GM21515 (cell line): Measurements from ENCODE around the gene CAD.

Experiments
- ATAC-seq: cut with Tn5 transposase; IDR thresholded peaks from one replicate; pipeline ENCODE4 v1.9.1; 2021; ENCODE audit not compliant: unreplicated experiment

The CAD gene

DNA sequence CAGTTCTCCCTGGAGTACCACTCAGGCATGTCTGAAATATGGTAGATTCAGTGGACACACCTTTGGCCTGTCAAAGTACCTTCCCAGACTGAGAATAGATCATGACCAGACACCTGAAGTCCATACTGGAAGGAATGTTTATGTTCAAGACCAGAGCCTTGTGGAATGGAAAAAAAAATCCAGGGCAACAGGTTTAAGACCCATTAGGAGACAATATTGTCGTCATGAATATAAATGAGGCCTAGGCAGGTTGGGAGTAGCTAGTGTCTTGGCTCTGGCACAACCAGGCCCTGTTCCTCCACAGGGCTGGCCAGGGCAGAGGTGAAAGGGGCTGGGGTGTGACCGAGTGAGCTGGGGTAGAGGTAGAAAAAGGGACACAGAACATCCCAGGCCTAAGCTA lies 18.5 kb upstream of the CAD start:
- ATAC-seq: no peak

DNA sequence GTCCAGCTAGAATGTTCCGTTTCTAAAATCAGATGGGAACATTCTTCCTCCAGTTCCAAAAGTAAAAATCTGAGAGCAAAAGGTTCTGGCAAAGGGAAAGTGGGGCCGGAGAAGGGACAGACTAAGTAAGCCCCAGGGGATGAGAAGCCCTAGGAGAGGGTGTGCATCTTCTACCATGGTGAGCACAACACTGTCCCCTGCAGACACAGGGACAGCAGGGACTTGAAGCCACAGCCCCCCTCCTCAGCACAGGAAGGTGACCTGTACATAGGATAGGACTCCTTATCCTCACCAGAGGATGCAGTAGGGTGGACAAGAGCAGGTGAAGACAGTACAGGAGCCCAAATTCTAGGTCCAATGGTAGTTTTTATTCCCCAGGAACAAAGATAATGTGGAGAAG lies 17.9 kb upstream of the CAD start:
- no peak for ATAC-seq

DNA sequence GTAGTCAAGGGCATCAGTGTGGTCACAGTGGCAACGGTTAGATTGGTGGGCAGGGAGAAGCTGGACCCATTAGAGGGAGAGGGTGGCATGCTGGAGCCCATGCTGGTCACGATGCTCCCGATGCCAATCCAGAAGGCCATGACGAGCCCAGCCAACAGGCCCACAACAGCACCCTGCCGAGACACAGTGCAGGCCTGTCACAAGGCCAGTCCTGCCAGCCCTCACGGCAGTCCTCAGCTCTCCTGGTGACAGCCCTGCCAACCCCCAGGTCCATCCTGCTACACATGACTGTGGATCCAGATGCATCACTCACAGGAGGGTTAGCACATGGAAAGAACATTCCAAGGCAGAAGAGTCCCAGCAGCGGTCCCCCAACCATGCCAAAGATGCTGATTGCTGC lies 15.5 kb upstream of the CAD start:
- ATAC-seq: no peak

DNA sequence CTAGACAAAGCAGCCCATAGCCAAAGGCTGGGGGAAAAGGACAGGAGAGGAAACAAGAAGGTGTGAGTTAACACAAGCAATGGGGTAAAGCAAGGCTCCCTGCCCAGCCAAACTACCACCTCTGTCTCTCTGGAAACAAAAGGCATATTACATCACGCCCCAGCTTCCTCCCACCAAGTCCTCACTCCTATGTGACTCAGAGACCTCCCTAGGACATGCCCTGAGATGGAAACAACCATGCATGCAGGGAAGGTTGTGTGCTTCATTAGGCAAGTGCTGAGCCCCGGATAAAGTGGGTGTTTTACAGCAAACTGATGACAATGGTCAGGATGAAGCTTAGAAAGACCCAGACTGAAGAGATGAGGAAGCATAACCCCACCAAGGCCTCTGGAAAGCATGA lies 14.3 kb upstream of the CAD start:
- no peak for ATAC-seq

DNA sequence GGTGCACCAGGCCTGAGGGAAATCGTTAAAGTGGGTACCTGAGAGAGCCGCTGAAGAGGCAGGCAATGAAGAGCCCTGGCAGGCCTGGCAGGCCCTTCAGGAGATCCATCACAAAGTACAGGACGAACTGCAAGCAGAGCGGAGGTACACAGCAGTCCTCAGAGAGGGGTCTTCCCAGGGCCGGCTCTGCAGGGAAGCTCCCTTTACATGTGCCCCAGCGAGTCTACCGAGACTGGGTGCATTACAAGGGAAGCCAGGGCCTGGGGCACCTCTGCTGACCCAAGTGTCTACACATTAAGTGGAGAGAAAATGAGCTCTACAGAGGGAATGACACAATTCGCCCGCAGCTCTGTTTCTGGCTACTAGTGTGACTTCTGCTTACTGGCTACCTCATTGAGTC lies 13.4 kb upstream of the CAD start:
- no peak for ATAC-seq

DNA sequence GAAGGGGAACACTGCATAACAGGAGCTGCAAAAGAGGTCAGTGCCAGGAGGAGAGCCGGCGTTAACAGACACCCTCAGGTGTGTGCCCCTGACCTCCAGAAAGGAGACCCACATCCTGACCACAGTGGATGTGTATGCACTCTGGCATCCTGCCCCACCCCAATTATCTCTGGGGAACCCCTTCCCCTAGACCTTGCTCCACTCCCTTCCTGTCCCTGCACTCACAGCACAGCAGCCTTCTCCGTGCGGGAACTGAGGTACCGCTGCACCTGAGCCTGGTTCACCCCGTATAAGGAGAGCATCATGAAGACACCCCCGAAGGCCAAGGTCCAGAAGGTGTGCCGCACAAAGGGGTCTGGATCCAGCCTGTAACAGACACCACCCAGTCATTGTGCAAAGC lies 12.6 kb upstream of the CAD start:
- no peak for ATAC-seq

DNA sequence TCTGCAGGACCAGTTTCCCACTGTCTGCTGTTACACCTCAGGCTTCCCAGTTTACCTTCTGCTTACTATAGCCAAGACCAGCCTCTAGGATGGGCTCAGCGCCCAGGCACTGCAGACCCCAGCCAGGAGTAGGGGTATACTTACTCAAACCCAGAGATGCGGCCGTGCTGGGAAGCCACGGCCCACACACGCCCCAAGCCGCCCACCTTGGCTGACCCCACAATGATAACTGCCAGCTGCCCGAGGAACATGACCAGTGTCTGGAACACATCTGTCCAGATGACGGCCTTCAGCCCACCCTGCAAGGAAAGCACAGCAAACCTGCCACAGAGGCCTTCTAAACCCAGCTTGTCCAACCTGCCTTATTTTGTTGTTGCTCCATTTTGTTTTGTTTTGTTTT lies 12.0 kb upstream of the CAD start:
- no peak for ATAC-seq

DNA sequence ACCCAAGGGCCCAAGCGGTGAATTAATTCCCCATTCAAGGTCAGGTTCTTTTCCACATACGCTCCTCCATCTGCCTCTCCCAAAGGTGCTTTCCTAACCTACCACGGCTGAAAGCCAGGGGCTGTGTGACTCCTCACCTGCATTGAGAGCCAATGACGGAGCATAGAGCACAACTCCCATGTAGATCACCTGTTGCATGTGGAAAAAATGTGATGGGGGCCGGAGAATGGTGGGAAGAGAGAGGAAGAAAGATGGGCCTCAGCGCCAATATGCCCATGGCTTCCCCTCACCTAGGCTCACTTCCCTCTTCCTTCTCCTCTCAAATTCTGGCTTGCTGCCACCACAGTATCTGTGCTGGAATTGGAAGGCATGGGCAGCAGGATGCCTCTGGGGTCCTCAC lies 10.8 kb upstream of the CAD start:
- no peak for ATAC-seq

DNA sequence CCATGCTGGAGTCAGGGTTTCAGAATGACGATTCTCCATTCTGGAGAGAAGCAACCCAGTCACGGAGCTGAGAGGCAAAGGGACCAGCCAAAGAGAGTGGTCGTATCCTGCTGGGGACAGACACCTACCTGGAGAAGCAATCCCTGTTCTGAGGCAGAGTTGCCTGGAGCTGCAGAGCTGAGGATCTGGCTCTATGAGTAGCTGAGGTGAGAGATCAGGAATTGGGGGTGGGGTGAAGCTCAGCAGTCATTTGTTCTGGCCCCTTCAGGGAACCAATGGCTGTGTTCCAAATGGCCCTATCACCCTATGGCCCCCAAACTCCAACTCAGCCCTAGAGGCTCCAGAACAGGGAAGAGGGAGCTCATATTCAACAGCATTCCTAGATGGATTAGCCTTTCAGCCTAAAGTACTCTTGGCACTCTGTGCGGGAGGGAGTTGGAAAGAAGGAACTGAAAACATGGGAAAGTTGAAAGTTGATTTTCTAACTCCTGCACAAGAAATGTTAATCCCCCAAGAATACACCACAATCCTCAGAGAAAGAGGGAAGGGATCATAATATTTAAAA lies 8.6 kb upstream of the CAD start:
- ATAC-seq: no peak

DNA sequence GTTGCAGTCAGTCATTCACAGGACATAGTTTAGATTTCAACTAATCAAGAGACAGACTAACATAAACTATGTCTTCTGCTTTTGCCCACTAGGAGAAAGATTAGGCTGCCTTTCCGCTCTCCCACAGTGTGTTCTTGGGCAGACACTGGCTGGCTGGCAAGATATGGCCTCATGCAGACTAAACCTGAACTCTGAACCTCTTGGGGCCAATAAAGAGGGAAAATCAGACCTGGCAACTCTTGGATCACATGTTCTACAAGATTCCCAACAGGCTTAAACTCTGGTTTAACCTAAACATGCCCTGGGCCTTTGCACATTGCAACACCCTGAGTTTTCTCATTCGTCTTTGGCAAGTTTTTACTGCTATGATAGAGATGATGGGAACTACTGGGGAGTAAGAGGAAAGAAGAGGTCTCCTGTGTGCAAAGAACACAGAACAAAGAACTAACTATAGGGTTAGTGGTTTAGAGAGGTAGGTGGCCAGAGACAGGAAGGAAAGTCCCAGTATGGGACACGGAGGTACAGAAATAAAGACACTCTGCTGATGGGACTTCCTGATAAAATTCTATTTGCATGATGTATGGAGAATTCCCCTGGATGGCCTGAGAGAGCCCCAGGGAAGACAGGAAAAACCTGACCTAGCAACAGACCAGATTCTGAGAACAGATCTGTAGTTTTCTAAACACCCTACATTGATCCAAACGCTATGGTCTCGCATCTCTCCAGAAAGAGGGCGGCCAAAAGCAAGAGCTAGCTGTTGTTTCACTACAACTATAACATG lies 7.4 kb upstream of the CAD start:
- no peak for ATAC-seq

DNA sequence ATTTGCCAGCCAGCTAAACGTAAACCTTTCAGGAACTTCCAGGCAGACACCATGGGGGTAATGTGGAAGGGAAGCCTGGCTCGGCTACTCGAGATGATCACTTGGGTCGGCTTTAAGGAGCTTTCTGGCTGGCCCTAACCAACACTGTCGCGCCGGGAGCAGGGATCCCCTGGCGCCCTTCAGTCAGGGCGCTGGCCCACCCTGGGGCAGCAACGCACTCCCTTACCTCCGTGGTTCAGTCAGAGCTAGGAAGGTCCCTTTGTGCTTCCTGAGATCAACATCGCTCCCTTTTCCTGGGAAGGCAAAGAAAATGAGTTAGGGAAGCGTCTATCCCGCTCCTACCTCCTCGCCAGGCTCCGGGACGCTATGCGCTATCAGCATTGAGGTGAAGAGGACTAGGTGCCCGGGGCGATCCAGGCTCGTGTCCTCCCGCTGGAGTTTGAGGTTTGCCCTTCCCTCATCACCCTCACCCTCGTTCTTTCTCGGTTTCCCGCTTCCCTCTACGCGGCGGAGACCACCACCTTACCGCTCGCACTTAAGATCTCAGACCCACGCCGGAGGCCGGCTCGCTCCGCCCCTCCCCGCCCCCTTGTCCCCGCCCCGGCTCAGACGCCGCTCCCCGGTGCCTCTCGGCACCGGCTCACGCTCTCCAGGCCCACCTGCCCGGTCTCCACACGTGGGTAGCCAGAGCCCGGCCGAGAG lies 5.8 kb upstream of the CAD start:
- no peak for ATAC-seq

DNA sequence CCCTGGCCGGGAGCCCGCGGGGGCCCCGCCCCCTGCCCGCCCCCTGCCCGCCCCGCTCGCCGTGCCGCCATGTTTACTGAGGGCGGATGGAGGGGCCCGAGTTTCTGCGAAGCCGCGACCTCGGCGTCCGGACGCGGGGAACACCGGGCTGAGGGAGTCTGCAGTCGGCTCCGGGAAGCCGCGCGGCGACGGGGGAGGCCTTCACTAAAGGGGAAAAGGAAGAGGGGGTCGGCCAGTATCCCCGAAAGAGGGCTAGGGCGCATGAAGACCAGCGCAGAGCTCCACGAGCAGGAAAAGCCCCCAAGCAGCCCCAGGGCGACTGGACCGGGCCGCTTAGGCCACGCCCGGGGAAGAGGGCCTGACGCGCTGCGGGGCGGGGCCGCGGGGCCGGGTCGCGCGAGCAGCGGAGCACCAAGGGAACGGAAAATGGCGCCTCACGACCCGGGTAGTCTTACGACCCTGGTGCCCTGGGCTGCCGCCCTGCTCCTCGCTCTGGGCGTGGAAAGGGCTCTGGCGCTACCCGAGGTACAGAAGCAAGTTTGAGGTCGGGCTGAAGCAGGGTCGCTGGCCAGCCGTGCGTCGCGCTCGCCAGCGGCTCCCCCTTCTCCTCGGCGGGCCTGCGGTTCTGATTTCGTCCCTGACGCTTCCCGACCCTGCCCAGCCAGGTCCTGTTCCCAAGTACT lies 5.1 kb upstream of the CAD start, which contains the start of the genes ATRAID and SLC5A6:
TSS of gene ATRAID (plus strand) at position 99 of the 683 bp plus-strand sequence. CDS start at position 427, 328 bp downstream.
TSS of gene SLC5A6 (minus strand) at position 326 of the 683 bp plus-strand sequence. CDS start 4,618 bp downstream, outside the sequence.
- ATAC-seq: peak; percentile 75

DNA sequence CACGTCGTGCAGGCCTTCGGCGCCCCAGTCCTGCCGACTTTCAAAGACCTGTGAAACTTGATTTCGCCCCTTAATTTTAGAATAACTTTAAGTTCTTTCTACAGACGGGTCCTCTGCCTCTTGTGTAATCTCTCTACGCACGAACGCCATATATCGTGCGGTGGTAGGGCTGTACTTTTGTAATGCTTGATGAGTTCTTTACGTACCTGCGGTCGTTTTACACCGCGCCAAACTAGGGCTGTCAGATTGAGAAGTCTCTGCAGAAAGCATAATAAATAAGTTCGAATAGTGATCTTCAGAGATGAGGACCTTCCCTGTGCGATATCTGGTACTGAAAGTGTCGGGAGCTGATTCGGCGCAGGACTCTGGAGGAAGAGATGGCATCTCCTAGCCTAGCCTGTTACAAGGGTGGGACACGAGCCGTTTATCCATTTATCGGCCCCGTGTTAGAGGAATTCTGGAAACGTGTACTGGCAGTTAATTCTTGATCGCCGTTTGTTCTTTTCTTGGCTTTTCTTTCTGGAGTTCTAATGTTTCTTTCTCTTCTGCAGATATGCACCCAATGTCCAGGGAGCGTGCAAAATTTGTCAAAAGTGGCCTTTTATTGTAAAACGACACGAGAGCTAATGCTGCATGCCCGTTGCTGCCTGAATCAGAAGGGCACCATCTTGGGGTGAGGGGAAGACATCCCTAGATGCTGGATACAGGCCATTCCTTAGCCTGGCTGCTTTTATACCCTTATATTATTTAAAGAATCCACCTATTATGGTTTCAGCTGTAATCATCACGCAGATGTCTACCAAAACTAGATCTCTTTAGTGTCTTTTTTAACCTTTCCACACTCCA lies 4.3 kb upstream of the CAD start:
- ATAC-seq: peak; percentile 7

DNA sequence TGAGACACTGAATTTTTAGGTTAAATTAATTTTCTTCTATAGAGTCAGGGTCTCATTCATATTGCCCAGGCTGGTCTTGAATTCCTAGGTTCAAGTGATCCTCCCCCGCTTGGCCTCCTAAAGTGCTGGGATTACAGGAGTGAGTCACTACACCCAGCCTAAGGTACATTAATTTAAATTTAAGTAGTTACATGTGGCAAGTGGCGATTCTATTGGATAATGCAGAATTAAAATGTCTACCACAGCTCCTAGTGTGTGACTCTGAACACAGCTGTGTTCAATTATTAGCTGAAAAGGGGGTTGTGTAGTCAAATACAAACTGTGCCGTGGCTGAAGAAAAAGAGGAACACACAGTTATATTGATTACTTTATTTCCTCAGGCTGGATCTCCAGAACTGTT lies 2.2 kb upstream of the CAD start:
- ATAC-seq: no peak

DNA sequence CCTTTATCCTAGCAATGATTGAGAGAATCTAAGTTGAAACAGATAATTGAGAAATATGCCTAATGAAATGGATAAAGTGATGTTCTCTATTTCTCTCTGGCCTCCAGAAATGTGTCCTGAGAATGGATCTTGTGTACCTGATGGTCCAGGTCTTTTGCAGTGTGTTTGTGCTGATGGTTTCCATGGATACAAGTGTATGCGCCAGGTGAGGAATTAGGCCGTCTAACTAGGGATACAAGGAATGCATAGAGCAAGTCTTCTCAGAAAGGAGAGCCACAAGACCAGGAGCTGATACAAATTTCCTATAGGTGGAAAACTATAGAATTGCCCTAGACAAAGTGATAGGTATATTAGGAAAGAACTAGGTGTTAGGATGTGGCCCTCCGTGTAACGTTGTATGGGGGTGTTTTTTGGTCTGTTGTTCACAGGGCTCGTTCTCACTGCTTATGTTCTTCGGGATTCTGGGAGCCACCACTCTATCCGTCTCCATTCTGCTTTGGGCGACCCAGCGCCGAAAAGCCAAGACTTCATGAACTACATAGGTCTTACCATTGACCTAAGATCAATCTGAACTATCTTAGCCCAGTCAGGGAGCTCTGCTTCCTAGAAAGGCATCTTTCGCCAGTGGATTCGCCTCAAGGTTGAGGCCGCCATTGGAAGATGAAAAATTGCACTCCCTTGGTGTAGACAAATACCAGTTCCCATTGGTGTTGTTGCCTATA lies 592 bp upstream of the CAD start:
- ATAC-seq: no peak

DNA sequence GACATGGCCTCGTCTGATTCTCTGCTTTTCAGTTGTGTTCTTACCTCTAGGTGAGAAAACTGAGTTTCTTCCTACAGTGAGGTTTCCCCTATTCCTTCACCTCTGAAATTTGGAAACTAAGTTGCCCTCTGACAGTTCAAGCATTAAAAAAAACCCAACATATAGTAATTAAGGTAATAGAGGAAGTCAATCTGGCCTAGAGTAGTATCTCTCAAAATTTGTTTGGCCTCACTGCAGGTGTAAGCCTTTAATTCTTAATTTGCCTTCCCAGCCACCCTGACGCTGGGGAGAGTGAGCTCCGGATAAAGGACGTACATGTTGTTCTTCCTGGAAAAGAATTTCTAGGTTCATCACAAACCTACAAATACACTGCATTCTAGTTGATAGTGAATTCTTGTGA lies 1.4 kb downstream of the CAD start:
- no peak for ATAC-seq

DNA sequence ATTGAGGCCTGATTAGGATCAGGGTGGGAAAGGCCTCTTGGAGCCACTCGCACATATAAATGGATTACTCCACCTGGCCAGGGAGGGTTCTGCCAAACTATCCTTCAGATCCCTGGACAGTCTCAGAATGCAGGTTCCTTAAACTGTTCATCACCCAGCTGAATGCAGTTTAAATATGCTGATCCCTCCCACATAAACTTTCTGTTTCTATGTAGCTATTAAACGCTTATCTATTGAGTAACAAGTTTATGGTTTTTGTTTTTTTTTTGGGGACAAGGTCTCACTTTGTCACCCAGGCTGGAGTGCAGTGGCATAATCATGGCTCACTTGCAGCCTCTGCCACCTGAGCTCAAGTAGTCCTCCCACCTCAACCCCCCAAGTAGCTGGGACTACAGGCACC lies 1.9 kb downstream of the CAD start:
- no peak for ATAC-seq

DNA sequence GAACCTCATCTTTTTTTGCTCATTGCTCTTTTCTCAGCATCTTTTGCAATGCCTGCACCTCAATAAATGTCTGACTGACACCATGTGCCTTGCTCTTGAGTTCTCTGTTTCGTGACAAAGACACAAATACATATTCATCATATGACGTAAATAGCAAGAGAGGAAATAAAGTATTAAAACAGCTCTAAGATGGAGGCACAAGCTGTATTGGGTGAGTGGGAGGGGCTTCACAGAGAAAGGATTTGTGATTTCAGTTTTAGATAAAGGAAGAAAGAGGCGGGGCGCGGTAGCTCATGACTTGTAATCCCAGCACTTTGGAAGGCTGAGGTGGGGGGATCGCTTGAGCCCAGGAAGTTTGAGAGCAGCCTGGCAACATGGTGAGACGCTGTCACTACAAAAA lies 2.9 kb downstream of the CAD start:
- no peak for ATAC-seq

DNA sequence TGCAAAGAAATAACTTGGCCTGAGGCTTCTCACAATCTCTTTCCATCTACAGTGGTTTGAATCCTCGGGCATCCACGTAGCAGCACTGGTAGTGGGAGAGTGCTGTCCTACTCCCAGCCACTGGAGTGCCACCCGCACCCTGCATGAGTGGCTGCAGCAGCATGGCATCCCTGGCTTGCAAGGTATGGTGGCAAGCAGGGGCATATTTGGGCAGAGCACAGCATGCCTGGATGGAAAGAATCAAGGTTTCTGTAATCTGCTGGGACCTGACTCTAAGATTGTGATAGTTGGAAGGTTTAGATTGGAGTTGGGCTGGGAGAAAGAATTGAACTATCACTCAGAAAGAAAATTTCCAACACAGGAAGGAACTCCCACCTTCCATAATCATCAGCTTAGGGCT lies 4.0 kb downstream of the CAD start:
- ATAC-seq: no peak

DNA sequence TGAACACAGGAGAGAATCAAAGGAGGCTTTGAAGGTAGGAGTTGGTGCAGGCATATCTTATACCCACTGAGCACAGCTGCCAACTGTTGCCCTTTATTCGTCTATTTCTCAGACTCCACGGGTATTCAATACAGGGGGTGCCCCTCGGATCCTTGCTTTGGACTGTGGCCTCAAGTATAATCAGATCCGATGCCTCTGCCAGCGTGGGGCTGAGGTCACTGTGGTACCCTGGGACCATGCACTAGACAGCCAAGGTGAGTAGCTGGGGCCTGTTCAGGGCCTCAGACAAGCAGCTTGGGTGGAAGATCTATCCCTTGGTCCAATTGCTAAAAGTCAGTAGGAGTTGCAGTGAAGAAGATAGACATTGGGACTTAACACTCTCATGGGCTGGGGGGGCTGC lies 5.2 kb downstream of the CAD start:
- ATAC-seq: no peak
